Cardiac fibroblast (primary cell): ENCODE data around the gene CCDC187.

ENCODE experiments used
- DNase-seq, 2 donors: peaks; one replicate each; pipeline versions ENCODE4 v3.0.0 to v3.0.0-alpha.2; 2010; ENCODE audit warnings: low read depth in 2 of 2
- H3K4me3 ChIP-seq, 2 donors: replicated peaks in 1 of 2; 1 replicate in 1 of 2; 2 replicates in 1 of 2; pipeline ENCODE4 v1.5.1; 2011; ENCODE audit warnings: low read depth in 2 of 2, low read length in 2 of 2, mild to moderate bottlenecking in 2 of 2, moderate library complexity in 1 of 2
- TF ChIP-seq, protein P1 (sequence below): IDR thresholded peaks from one replicate; pipeline ENCODE4 v1.5.1; 2011; ENCODE audit warnings: low read depth, mild to moderate bottlenecking, low read length, inconsistent platforms

The CCDC187 gene

GRCh38 chr9:136207616-136208015 is 96.3 kb downstream of the CCDC187 start:
- TF ChIP-seq, protein P1, sequence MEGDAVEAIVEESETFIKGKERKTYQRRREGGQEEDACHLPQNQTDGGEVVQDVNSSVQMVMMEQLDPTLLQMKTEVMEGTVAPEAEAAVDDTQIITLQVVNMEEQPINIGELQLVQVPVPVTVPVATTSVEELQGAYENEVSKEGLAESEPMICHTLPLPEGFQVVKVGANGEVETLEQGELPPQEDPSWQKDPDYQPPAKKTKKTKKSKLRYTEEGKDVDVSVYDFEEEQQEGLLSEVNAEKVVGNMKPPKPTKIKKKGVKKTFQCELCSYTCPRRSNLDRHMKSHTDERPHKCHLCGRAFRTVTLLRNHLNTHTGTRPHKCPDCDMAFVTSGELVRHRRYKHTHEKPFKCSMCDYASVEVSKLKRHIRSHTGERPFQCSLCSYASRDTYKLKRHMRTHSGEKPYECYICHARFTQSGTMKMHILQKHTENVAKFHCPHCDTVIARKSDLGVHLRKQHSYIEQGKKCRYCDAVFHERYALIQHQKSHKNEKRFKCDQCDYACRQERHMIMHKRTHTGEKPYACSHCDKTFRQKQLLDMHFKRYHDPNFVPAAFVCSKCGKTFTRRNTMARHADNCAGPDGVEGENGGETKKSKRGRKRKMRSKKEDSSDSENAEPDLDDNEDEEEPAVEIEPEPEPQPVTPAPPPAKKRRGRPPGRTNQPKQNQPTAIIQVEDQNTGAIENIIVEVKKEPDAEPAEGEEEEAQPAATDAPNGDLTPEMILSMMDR: no peak
- no peak for DNase-seq
- no peak overlapping the region for H3K4me3 ChIP-seq

- TF ChIP-seq, protein P1: no peak
- DNase-seq: no peak
- H3K4me3 ChIP-seq: no peak overlapping the region
These were observed 97.2 kb downstream of the CCDC187 start for GRCh38 chr9:136206602-136207275.

DNA sequence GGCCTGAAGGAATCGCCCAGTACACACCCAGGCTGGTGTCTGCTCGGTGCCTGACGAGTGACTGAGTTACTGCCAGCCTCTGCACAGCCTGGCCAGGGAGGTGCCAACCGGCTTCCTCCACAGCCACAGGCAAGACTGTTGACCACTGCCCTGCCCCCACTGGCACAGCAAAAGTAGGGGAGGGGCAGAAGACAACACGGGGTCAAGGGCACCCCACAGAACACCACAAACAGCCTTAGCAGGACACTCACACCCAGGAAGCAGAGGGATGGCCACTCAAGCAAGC is 98.2 kb downstream of the CCDC187 start:
- TF ChIP-seq, protein P1: no peak
- no peak overlapping the region for H3K4me3 ChIP-seq
- no peak for DNase-seq

GRCh38 chr9:136204838-136205706 is 98.8 kb downstream of the CCDC187 start, which contains the start of gene LHX3:
Gene LHX3, minus strand, starts transcription at chr9:136205128. Its CDS starts 116 bp downstream, at chr9:136205012.
- H3K4me3 ChIP-seq: no peak within 1 kb of the TSS
- TF ChIP-seq, protein P1: no peak
- DNase-seq: peak in 1 of 2 donors; percentile 18

- TF ChIP-seq, protein P1: no peak
- DNase-seq: no peak
- H3K4me3 ChIP-seq: no peak overlapping the region
These were observed 99.6 kb downstream of the CCDC187 start for GRCh38 chr9:136204145-136204805.

DNA sequence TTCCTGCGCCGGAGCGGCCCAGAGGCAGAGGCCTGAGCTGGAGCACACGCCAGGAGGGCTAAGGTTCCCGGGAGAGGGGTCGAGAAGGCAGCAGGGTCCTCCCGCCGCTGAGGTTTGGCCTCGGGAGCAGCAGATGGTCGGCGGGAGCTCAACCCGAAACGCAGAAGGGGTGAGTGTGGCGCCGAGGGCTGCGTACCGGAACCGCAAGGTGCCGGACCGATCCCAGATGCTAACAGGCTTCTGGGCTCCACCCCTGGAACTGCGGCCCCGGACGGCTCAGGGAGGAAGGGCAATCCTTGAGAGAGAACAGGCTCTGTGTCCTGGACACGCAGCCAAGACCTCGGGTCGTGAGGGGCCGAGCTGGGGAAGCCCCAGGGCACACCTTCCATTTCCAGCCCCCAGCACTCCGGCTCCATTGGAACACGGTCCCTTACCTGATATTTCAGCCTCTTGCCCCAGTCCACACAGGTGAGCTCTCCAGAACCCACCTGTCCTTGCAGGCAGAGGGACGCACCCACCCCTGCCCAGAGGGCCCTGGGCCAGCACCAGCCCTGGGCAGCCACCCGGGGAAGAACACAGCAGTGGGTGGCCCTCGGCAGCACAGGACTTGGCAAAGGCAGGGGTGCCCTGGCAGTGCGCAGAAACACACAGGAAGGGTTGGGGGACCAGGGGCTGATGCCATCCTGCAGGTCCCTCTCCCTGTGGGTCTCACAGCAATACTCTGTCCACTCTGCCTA is 100.3 kb downstream of the CCDC187 start:
- H3K4me3 ChIP-seq: no peak overlapping the region
- TF ChIP-seq, protein P1: no peak
- DNase-seq: no peak
